ENCODE data around the gene DICER1.
A peak's percentile ranks its signal among the peaks of the same experiment; 100 is the strongest.
"Not testable (repeated sequence)": the region's sequence is repeated elsewhere in the genome, so short reads cannot be mapped to it uniquely, and the experiment has no call there.

The DICER1 gene

GRCh38 chr14:95149441-95149840 lies 7.9 kb downstream of the DICER1 start:
- DNase-seq: no peak

GRCh38 chr14:95147597-95147996 lies 9.7 kb downstream of the DICER1 start:
- no peak for DNase-seq

GRCh38 chr14:95146079-95146771 lies 11.1 kb downstream of the DICER1 start:
- no peak for DNase-seq

- DNase-seq: no peak
Observed at GRCh38 chr14:95144849-95145248, 12.5 kb downstream of the DICER1 start.

DNA sequence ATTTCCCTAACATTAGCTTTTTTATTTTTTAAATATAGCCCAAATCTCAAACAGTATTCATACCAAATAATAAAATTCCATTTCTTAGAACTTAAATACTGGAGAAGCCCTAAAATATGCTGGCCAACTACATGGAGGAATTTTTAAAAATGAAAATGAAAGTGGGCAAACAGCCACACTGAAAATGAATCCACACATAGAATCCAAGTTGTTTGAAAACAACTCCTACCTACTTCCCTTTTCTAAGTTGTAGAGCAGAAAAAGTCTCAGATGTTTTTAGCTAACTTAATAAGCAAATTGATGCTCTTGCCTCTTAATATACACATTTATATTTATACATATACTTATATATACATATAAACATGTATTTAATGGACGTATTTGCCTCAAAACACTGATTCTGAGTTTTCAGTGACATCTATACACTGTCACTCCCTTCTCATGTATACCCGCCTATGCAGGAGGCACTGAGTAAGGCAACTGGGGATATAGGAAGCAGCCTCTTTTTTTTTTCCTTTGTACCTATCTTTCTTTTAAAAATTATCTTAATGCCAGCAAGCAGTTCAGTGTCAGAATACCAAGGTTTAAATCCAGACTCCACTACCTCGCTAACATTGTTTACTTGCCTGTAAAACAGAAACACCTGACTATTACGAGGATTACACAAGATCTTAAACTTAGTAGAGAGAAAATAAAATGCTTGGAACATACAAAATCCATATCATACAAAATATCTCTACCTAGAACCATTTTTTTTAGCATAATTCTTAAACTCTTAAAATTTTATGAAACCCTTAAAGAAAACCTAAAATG lies 13.3 kb downstream of the DICER1 start:
- DNase-seq: no peak

- no peak for DNase-seq
Observed at GRCh38 chr14:95142208-95142607, 15.1 kb downstream of the DICER1 start.

GRCh38 chr14:95141684-95142083 lies 15.6 kb downstream of the DICER1 start:
- DNase-seq: no peak

DNA sequence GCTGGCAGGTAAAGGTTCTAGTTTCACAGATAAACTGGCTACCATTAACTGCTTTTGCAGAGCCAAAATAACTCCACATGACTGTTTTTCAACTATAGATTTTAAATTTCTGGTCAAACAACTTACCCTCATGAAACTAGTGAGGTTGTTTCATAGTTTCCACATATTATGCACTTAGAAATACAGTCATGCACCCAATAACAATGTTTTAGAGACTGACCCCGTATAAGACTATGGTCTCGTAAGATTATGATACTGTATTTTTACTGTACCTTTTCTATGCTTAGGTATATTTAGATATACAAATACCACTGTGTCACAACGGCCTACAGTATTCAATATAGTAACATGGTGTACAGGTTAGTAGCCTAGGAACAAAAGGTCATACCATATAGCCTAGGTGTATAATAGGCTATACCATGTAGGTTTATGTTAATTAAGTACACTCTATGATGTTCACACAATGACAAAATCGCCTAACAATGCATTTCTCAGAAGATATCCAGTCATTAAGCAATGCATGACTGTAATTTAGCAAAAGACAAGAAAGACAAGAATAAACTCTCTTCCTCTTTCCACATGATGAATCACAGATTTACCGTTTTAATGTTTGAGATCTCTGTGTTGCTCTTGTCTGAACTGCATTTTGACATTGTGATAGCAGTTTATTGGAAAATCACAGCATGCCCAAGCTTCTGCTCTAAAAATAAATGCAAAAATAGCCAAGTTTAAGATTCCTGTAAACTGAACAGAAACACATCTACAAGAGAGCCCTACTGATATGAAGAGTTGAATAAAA lies 17.1 kb downstream of the DICER1 start:
- DNase-seq: peak in 1 of 58 donors; percentile 30

GRCh38 chr14:95138876-95139275 lies 18.5 kb downstream of the DICER1 start:
- DNase-seq: no peak

DNA sequence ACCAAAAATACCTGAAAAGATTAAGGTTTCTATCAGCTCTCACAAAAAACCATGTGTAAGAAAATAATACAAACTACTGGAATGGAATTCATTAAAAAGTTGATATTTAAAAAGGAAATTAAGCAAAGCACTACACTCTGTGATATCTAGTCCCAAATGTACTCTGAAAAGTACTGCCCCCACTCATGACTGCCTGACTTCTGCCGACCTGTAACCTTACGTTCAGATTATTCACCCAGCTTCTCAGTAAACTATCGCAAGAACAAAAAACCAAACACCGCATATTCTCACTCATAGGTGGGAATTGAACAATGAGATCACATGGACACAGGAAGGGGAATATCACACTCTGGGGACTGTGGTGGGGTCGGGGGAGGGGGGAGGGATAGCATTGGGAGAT lies 18.9 kb downstream of the DICER1 start:
- not testable (repeated sequence) for DNase-seq

DNA sequence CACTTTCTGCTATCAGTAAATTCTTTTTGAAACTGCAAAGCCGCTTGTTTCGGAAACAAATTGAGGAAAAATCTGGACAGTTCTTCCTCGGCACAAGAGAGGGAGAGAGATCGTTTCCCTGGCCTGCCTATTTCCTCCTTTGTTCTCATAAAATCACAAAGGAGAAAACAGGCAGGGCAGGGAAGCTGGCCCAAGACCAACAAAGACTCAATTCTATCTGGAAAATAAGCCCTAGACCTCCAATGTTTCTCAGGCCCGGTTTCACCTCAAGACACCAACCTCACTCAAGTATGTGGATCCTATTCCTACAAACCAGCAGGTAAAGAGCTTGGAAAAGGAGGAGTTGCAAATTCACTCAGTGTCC lies 19.5 kb downstream of the DICER1 start:
- peak in 3 of 58 donors; percentile 16 to 32 (median 18) for DNase-seq

DNA sequence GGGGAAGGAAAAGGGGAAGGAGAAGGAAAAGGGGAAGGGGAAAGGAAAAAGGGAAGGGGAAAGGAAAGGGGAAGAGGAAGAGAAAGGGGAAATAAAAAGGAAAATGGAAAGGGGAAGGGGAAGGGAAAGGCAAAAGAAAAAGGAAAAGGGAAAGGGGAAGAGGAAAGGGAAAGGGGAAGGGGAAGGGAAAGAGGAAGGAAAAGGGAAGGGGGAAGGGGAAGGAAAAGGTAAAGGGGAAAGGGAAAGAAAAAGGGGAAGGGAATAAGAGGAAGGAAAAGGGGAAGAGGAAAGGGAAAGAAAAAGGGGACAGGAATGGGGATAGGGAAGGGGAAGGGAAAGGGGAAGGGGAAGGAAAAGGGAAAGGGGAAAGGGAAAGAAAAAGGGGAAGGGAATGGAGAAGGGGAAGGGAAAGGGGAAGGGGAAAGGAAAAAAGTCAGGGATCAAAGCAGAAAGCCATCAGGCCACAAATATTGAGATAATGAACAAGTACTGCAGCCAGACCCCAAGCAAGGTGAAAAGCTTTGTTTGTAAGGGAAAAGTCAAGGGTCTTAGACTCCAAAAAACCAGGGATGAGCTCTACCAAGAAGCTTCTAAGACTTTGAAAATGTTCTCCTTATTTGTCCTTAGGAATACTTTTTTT lies 20.0 kb downstream of the DICER1 start:
- no peak for DNase-seq

DNA sequence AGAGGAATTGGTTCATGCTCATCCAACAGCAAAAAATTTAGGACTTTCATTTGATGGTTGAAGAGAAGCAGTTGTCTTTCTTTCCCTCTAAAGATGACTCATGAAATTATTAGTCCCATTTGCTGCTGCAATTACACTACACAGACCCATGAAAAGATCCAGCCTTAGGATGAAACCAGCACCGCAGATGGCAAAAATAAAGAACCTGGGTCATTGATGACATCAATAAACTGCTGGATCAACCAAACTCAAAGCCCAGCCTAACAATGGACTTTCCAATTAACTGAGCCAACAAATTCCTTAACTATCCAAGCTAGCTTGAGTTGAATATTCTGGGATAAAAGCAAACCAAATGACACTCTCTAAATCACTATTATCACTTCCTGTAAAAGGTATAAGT lies 20.7 kb downstream of the DICER1 start:
- DNase-seq: no peak

GRCh38 chr14:95134304-95134933 lies 22.9 kb downstream of the DICER1 start:
- DNase-seq: no peak

GRCh38 chr14:95133282-95133681 lies 24.0 kb downstream of the DICER1 start:
- DNase-seq: peak in 7 of 58 donors; percentile 14 to 61 (median 24)

- DNase-seq: no peak
Observed at GRCh38 chr14:95132760-95133159, 24.6 kb downstream of the DICER1 start.

- DNase-seq: no peak
Observed at GRCh38 chr14:95130549-95130948, 26.8 kb downstream of the DICER1 start.

DNA sequence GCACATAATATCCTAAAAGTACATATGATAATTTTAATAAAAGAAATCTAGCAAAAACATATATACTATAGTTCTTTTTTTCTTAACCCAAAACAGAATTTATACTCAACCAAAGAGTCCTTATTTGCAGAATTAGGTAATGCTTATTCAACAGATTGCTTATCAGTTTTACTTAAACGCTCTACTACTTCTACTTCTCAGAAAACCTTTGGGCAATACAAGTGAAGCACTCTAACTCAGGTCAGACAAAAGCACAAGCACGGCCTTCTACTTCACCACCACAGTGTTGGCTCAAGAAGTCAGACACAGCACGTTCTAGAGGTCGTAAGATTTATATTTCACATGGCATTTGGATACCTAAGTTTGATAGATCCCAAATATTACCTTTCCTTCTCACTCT lies 29.2 kb downstream of the DICER1 start:
- no peak for DNase-seq

DNA sequence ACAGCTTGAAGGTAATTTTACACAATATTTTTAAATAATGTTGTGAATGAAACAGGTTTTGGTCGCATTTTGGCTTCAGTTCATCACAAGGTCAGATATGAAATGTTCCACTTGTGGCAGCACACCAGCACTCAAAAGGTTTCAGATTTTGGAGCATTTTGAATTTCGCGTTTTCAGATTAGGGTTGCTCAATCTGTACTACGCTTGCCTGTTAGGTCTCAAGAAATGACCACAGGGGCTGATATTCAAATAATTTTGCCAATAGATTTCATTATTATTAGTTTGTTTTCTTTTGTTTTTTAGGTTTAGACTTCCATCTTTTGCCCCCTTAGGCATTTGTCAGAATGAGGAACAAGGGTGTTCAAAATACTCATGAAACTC lies 29.8 kb downstream of the DICER1 start:
- DNase-seq: no peak

- no peak for DNase-seq
Observed at GRCh38 chr14:95126906-95127530, 30.3 kb downstream of the DICER1 start.

DNA sequence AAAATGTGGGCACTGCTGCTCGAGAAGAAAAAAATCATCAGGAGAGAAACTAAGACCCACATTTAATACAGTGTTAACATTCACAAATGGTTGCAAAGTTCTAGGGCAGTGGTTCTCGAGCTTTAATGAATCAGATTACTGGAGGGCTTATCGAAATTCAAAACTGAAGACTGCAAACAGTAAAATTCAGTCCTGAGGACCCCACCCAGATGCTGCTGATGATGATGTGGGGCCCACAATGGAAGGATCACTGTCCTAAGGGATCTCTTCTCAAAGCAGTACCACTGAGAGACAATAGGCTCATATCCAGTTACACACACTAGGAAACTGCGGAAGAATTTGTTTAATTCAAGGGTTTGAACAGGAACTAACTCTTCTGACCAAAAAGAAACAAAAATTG lies 31.4 kb downstream of the DICER1 start:
- no peak for DNase-seq

All from anterior cingulate cortex (tissue), 58 donors.